NCI-H1092 (cell line): Measurements from ENCODE around the gene WDR86.

Experiments used
- DNase-seq: peaks from one replicate; lab custom pipeline; 2025; lab: John Stamatoyannopoulos, UW

Gene WDR86

GRCh38 chr7:151427705-151428377, 18.0 kb upstream of the WDR86 start:
- no peak for DNase-seq

GRCh38 chr7:151426904-151427704, 17.3 kb upstream of the WDR86 start:
- DNase-seq, result no peak

GRCh38 chr7:151426441-151426903, 16.6 kb upstream of the WDR86 start:
- DNase-seq, result no peak

GRCh38 chr7:151425670-151426440, 16.0 kb upstream of the WDR86 start:
- DNase-seq, result no peak

- no peak for DNase-seq
Measured at GRCh38 chr7:151424799-151425198, 15.0 kb upstream of the WDR86 start.

GRCh38 chr7:151423936-151424335, 14.1 kb upstream of the WDR86 start:
- DNase-seq, result no peak

GRCh38 chr7:151423226-151423625, 13.4 kb upstream of the WDR86 start:
- DNase-seq, result no peak

GRCh38 chr7:151422212-151422611, 12.4 kb upstream of the WDR86 start:
- no peak for DNase-seq

GRCh38 chr7:151420144-151420543, 10.3 kb upstream of the WDR86 start:
- DNase-seq, result no peak

- no peak for DNase-seq
Measured at GRCh38 chr7:151416941-151417315, 7.1 kb upstream of the WDR86 start.

GRCh38 chr7:151416112-151416940, 6.5 kb upstream of the WDR86 start:
- no peak for DNase-seq

- DNase-seq, result peak; percentile 51
Measured at GRCh38 chr7:151415375-151416105, 5.7 kb upstream of the WDR86 start.

- no peak for DNase-seq
Measured at GRCh38 chr7:151413241-151413640, 3.4 kb upstream of the WDR86 start.

- DNase-seq, result no peak
Measured at GRCh38 chr7:151412318-151412717, 2.5 kb upstream of the WDR86 start.

GRCh38 chr7:151411551-151411950, 1.7 kb upstream of the WDR86 start:
- no peak for DNase-seq

GRCh38 chr7:151410405-151411390, 860 bp upstream of the WDR86 start:
- no peak for DNase-seq

GRCh38 chr7:151408839-151409666, 785 bp downstream of the WDR86 start:
- DNase-seq, result no peak

GRCh38 chr7:151408498-151408838, 1.4 kb downstream of the WDR86 start:
- DNase-seq, result no peak
